T-helper 1 cell (primary cell): ENCODE results near the gene CST11.

Experiments used
- DNase-seq, 5 donors: peaks; one replicate each; pipeline ENCODE4 v3.0.0-alpha.2; 2012 to 2020

The CST11 gene

GRCh38 chr20:23419995-23420901, 32.4 kb downstream of the CST11 start:
- peak; percentile 23 to 49 (median 30) for DNase-seq

- no peak for DNase-seq
Observed at GRCh38 chr20:23419657-23419994, 33.0 kb downstream of the CST11 start.

- no peak for DNase-seq
Observed at GRCh38 chr20:23417861-23418260, 34.8 kb downstream of the CST11 start.

- no peak for DNase-seq
Observed at GRCh38 chr20:23415959-23416583, 36.6 kb downstream of the CST11 start.

GRCh38 chr20:23415555-23415954, 37.1 kb downstream of the CST11 start:
- DNase-seq, result no peak

- DNase-seq, result no peak
Observed at GRCh38 chr20:23414526-23415188, 38.0 kb downstream of the CST11 start.

- DNase-seq, result no peak
Observed at GRCh38 chr20:23413862-23414422, 38.7 kb downstream of the CST11 start.

GRCh38 chr20:23412026-23412425, 40.6 kb downstream of the CST11 start:
- no peak for DNase-seq

- no peak for DNase-seq
Observed at GRCh38 chr20:23410916-23411695, 41.6 kb downstream of the CST11 start.

- DNase-seq, result no peak
Observed at GRCh38 chr20:23409800-23410199, 42.9 kb downstream of the CST11 start.

GRCh38 chr20:23408957-23409356, 43.7 kb downstream of the CST11 start:
- no peak for DNase-seq

- peak in 2 of 5 donors; percentile 9 to 36 for DNase-seq
Observed at GRCh38 chr20:23407781-23408464, 44.8 kb downstream of the CST11 start.

- DNase-seq, result no peak
Observed at GRCh38 chr20:23406880-23407279, 45.8 kb downstream of the CST11 start.

GRCh38 chr20:23404196-23404595, 48.5 kb downstream of the CST11 start:
- DNase-seq, result no peak

- DNase-seq, result no peak
Observed at GRCh38 chr20:23403751-23404150, 48.9 kb downstream of the CST11 start.

GRCh38 chr20:23401051-23401450, 51.6 kb downstream of the CST11 start:
- DNase-seq, result no peak
